ENCODE data around the gene EPC2.
"Not testable (repeated sequence)": the region's sequence is repeated elsewhere in the genome, so short reads cannot be mapped to it uniquely, and the experiment has no call there.

Gene EPC2

DNA sequence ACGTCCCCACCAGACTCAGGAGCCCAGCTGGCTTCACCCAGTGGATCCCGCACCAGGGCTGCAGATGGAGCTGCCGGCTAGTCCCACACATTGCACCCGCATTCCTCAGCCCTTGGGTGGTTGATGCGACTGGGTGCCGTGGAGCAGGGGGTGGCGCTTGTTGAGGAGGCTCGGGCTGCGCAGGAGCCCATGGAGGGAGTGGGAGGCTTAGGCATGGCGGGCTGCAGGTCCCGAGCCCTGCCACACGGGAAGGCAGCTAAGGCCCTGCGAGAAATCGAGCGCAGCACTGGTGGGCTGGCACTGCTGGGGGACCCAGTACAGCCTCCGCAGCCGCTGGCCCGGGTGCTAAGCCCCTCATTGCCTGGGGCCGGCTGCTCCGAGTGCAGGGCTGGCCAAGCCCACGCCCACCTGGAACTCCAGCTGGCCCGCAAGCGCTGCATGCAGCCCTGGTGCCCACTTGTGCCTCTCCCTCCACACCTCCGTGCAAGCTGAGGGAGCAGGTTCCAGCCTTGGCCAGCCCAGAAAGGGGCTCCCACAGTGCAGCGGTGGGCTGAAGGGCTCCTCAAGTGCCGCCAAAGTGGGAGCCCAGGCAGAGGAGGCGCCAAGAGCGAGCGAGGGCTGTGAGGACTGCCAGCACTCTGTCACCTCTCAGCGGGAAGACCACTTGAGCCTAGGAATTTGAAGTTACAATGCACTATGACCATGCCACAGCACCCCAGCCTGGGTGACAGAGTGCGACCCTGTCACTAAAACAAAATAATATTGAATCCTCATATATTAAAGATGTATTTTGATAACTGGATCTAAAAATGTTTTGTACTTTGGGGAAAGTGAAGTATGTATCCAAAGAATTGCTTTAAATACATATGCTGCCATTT is 34.0 kb downstream of the EPC2 start:
- peaks cover 33% of the 10 kb centered on the region for H3K4me1 ChIP-seq (ENCODE audit: insufficient read depth, low read length)
- not testable (repeated sequence) for H3K9me3 ChIP-seq (ENCODE audit: low read length); H3K36me3 ChIP-seq (ENCODE audit: insufficient read depth, low read length); H3K27ac ChIP-seq (ENCODE audit: low read depth, low read length); H3K27me3 ChIP-seq (ENCODE audit: control insufficient read depth in 1 of 2, insufficient read depth in 2 of 2, low read length in 2 of 2); H3K9ac ChIP-seq (ENCODE audit: low read length); H3K4me3 ChIP-seq (ENCODE audit: low read depth in 1 of 2, low read length in 2 of 2)

DNA sequence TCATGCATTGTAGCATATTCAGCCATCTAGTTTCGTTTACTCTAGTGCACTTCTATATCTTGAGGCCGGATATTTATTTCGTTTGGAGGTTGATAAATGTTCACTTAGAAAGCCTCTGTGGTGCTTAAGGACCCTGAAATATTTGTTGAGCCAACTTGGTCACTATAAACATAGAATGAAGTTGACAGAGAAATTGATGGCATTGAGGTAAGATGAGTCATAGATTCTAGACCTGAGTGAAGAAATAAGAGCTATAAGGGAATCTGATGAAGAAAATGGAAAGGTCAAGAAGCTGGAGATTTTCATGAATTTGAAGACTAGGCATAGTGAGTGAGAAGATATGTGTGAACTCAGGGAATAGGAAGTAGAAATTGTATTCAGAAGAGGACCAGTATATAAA is 35.9 kb downstream of the EPC2 start:
- Histone ChIP-seq H3K4me3 (ENCODE audit: low read depth in 1 of 2, low read length in 2 of 2) (no peak overlapping the region), H3K4me1 (ENCODE audit: insufficient read depth, low read length) (peaks cover 24% of the 10 kb centered on the region), H3K27ac (ENCODE audit: low read depth, low read length) (no peak overlapping the region), H3K27me3 (ENCODE audit: control insufficient read depth in 1 of 2, insufficient read depth in 2 of 2, low read length in 2 of 2) (no peaks in the 10 kb centered on the region), H3K9ac (ENCODE audit: low read length) (no peak overlapping the region), H3K9me3 (ENCODE audit: low read length) (no peaks in the 10 kb centered on the region), H3K36me3 (ENCODE audit: insufficient read depth, low read length) (no peaks in the 10 kb centered on the region)

DNA sequence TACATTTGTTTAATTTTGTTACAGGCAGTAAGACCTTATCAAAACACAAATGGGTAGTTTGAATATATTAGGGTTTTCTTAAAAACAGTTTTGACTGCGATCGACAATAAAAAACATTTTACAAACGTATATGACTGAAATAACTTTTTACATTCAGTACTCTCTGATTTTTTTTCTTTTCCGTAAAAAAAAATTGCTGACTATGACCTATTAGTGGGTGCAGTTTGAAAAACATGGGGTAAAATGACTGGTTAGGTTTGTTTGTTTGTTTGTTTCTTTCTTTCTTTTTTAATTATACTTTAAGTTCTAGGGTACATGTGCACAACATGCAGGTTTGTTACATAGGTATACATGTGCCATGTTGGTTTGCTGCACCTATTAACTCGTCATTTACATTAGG is 36.9 kb downstream of the EPC2 start:
- peaks cover 18% of the 10 kb centered on the region for H3K4me1 ChIP-seq (ENCODE audit: insufficient read depth, low read length)
- no peak overlapping the region for H3K27ac ChIP-seq (ENCODE audit: low read depth, low read length)
- no peaks in the 10 kb centered on the region for H3K9me3 ChIP-seq (ENCODE audit: low read length)
- no peak overlapping the region for H3K4me3 ChIP-seq (ENCODE audit: low read depth in 1 of 2, low read length in 2 of 2)
- H3K9ac ChIP-seq (ENCODE audit: low read length), result no peak overlapping the region
- no peaks in the 10 kb centered on the region for H3K27me3 ChIP-seq (ENCODE audit: control insufficient read depth in 1 of 2, insufficient read depth in 2 of 2, low read length in 2 of 2)
- H3K36me3 ChIP-seq (ENCODE audit: insufficient read depth, low read length), result no peaks in the 10 kb centered on the region

DNA sequence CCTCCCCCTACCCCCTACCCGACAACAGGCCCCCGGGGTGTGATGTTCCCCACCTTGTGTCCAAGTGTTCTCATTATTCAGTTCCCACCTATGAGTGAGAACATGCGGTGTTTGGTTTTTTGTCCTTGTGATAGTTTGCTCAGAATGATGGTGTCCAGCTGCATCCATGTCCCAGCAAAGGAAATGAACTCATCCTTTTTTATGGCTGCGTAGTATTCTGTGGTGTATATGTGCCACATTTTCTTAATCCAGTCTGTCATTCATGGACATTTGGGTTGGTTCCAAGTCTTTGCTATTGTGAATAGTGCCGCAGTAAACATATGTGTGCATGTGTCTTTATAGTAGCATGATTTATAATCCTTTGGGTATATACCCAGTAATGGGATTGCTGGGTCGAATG is 37.3 kb downstream of the EPC2 start:
- not testable (repeated sequence) for H3K27ac ChIP-seq (ENCODE audit: low read depth, low read length); H3K9me3 ChIP-seq (ENCODE audit: low read length); H3K4me3 ChIP-seq (ENCODE audit: low read depth in 1 of 2, low read length in 2 of 2); H3K27me3 ChIP-seq (ENCODE audit: control insufficient read depth in 1 of 2, insufficient read depth in 2 of 2, low read length in 2 of 2); H3K36me3 ChIP-seq (ENCODE audit: insufficient read depth, low read length); H3K9ac ChIP-seq (ENCODE audit: low read length)
- H3K4me1 ChIP-seq (ENCODE audit: insufficient read depth, low read length), result peaks cover 14% of the 10 kb centered on the region

DNA sequence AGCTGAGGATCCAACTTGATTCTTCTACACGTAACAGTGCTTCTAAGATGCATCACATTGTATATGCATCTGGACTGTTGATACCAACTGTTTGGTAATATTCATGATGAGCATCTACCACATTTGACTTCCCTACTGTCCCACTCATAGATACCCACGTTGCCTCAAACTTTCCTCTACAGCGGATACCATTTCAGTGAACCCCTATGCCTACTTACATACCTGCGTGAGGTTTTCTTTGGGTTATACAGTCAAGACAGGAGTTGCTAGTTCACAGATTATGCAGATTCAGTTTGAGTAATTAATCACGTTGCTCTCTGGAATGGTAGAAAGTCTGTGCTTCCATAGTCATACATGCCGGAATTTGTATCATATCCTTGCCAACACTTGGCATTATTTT is 40.0 kb downstream of the EPC2 start:
- H3K4me3 ChIP-seq (ENCODE audit: low read depth in 1 of 2, low read length in 2 of 2), result no peak overlapping the region

DNA sequence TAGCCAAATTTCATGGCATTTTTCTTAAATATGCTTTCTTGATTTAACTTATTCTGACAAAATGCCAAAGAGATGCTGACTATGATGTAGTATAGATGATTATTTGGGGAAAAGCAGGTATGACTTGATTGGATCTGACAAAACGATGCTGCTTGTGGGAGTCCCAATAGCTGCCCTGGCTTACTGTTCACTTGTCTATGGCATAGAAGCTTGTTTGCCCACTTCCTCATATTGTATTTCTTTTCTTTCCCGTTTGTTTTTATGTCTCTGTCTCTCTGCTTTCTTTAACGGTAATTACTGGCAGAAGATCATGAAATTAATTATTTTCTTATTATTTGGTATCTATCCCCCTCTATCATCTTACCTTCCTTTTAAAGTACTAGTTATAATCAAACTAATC is 43.0 kb downstream of the EPC2 start:
- no peak overlapping the region for H3K27ac ChIP-seq (ENCODE audit: low read depth, low read length)
- H3K9ac ChIP-seq (ENCODE audit: low read length), result no peak overlapping the region

More for the DNA sequence above, 40.0 kb downstream of the EPC2 start:
- Histone ChIP-seq H3K9ac (ENCODE audit: low read length) (no peak overlapping the region), H3K36me3 (ENCODE audit: insufficient read depth, low read length) (no peaks in the 10 kb centered on the region), H3K4me1 (ENCODE audit: insufficient read depth, low read length) (peaks cover 13% of the 10 kb centered on the region), H3K9me3 (ENCODE audit: low read length) (no peaks in the 10 kb centered on the region), H3K27me3 (ENCODE audit: control insufficient read depth in 1 of 2, insufficient read depth in 2 of 2, low read length in 2 of 2) (no peaks in the 10 kb centered on the region), H3K27ac (ENCODE audit: low read depth, low read length) (no peak overlapping the region)

DNA sequence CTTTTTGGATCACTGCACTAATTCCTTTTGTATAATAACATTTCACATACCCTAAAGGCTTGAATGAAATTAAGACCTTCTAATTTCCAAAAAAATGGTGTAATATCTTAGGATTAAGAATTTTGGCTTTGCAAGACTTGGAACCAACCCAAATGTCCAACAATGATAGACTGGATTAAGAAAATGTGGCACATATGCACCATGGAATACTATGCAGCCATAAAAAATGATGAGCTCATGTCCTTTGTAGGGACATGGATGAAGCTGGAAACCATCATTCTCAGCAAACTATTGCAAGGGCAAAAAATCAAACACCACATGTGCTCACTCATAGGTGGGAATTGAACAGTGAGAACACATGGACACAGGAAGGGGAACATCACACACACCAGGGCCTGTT is 43.5 kb downstream of the EPC2 start:
- H3K27me3 ChIP-seq (ENCODE audit: control insufficient read depth in 1 of 2, insufficient read depth in 2 of 2, low read length in 2 of 2); H3K4me3 ChIP-seq (ENCODE audit: low read depth in 1 of 2, low read length in 2 of 2); H3K4me1 ChIP-seq (ENCODE audit: insufficient read depth, low read length); H3K27ac ChIP-seq (ENCODE audit: low read depth, low read length); H3K9ac ChIP-seq (ENCODE audit: low read length); H3K9me3 ChIP-seq (ENCODE audit: low read length): not testable (repeated sequence)
- H3K36me3 ChIP-seq (ENCODE audit: insufficient read depth, low read length), result peaks cover 14% of the 10 kb centered on the region

More for the DNA sequence above, 43.0 kb downstream of the EPC2 start:
- peaks cover 4% of the 10 kb centered on the region for H3K4me1 ChIP-seq (ENCODE audit: insufficient read depth, low read length)
- no peaks in the 10 kb centered on the region for H3K9me3 ChIP-seq (ENCODE audit: low read length)
- H3K27me3 ChIP-seq (ENCODE audit: control insufficient read depth in 1 of 2, insufficient read depth in 2 of 2, low read length in 2 of 2), result no peaks in the 10 kb centered on the region
- H3K4me3 ChIP-seq (ENCODE audit: low read depth in 1 of 2, low read length in 2 of 2), result no peak overlapping the region
- peaks cover 14% of the 10 kb centered on the region for H3K36me3 ChIP-seq (ENCODE audit: insufficient read depth, low read length)

DNA sequence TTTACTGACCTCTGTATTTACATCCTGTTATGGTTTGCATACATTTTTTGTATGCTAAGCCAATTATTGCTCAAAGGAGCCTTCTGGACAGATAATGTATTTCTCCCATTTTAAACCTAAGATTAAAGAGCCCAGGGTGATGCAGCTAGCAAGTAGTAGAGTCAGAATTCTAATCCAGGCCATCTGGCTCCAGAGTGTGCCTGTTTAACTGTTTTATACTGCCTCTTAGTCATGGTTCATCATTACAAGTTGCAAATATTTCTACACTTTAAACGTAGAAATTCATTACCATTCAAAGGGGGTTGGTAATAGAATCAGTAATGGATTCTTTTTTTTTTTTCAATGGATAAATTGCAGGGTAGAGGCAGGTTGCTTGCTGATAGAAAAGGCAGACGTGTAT is 52.4 kb downstream of the EPC2 start:
- no peak overlapping the region for H3K9ac ChIP-seq (ENCODE audit: low read length)
- H3K4me1 ChIP-seq (ENCODE audit: insufficient read depth, low read length), result no peaks in the 10 kb centered on the region
- peaks cover 10% of the 10 kb centered on the region for H3K36me3 ChIP-seq (ENCODE audit: insufficient read depth, low read length)
- H3K4me3 ChIP-seq (ENCODE audit: low read depth in 1 of 2, low read length in 2 of 2), result no peak overlapping the region
- H3K9me3 ChIP-seq (ENCODE audit: low read length), result peaks cover 12% of the 10 kb centered on the region
- H3K27ac ChIP-seq (ENCODE audit: low read depth, low read length), result no peak overlapping the region
- H3K27me3 ChIP-seq (ENCODE audit: control insufficient read depth in 1 of 2, insufficient read depth in 2 of 2, low read length in 2 of 2), result no peaks in the 10 kb centered on the region

DNA sequence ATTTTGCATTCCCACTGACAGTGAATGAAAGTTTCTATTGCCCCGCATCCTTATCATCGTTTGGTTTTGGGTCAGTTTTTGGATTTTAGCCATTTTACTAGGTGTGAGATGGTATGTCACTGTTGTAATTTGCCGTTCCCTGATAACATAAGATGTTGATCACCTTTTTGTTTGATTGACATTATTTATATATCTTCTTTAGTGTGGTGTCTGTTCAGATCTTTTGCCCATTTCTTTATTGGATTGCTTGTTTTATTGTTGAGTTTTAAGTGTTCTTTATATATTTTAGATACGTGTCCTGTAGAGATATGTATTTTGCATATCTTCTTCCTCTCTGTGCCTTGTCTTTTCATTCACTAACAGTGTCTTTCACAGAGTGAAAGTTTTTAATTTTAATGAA is 55.3 kb downstream of the EPC2 start:
- H3K4me1 ChIP-seq (ENCODE audit: insufficient read depth, low read length), result no peaks in the 10 kb centered on the region
- no peaks in the 10 kb centered on the region for H3K27me3 ChIP-seq (ENCODE audit: control insufficient read depth in 1 of 2, insufficient read depth in 2 of 2, low read length in 2 of 2)
- H3K27ac ChIP-seq (ENCODE audit: low read depth, low read length), result no peak overlapping the region
- no peak overlapping the region for H3K4me3 ChIP-seq (ENCODE audit: low read depth in 1 of 2, low read length in 2 of 2)
- H3K9ac ChIP-seq (ENCODE audit: low read length), result no peak overlapping the region
- no peaks in the 10 kb centered on the region for H3K36me3 ChIP-seq (ENCODE audit: insufficient read depth, low read length)
- peaks cover 12% of the 10 kb centered on the region for H3K9me3 ChIP-seq (ENCODE audit: low read length)

DNA sequence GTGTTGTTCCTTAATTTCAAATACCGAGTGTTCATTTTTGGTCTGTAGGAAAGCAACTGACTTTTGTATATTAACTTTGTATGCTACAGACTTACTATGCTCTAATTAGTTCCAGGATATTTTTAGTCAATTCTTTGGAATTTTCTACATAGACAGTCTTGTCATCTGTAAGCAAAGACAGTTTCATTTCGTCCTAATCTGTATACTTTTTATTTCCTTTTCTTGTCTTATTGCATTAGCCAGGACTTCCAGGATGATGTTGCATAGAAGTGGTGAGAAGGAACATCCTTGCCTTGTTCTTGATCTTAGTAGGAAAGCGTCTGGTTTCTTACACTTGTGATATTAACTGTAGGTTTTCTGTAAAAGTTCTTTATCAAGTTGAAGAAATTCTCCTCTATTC is 56.5 kb downstream of the EPC2 start:
- Histone ChIP-seq H3K9me3 (ENCODE audit: low read length) (peaks cover 12% of the 10 kb centered on the region), H3K9ac (ENCODE audit: low read length) (no peak overlapping the region), H3K36me3 (ENCODE audit: insufficient read depth, low read length) (no peaks in the 10 kb centered on the region), H3K27ac (ENCODE audit: low read depth, low read length) (no peak overlapping the region), H3K4me1 (ENCODE audit: insufficient read depth, low read length) (no peaks in the 10 kb centered on the region), H3K4me3 (ENCODE audit: low read depth in 1 of 2, low read length in 2 of 2) (no peak overlapping the region), H3K27me3 (ENCODE audit: control insufficient read depth in 1 of 2, insufficient read depth in 2 of 2, low read length in 2 of 2) (no peaks in the 10 kb centered on the region)

DNA sequence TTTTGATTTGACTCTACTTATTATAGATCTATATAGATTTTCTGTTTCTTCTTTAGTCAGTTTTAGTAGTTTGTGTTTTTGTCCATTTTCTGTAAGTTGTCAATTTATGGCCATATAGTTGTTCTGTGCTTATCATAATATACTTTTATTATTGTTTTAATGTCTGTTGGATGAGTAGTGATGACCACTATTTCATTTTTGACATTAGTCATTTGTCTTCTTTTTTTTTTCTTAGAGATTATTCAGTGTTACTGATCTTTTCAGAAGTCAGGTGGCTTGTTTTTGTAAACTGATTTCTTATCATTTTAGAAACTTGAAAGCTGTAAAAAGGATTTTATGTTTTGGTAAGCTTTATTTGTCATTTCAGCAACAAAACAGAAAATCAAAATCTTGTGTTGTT is 57.3 kb downstream of the EPC2 start:
- H3K27ac ChIP-seq (ENCODE audit: low read depth, low read length), result no peak overlapping the region
- no peaks in the 10 kb centered on the region for H3K36me3 ChIP-seq (ENCODE audit: insufficient read depth, low read length)
- H3K9ac ChIP-seq (ENCODE audit: low read length), result no peak overlapping the region
- peaks cover 12% of the 10 kb centered on the region for H3K9me3 ChIP-seq (ENCODE audit: low read length)
- H3K4me3 ChIP-seq (ENCODE audit: low read depth in 1 of 2, low read length in 2 of 2), result no peak overlapping the region
- H3K27me3 ChIP-seq (ENCODE audit: control insufficient read depth in 1 of 2, insufficient read depth in 2 of 2, low read length in 2 of 2), result no peaks in the 10 kb centered on the region
- H3K4me1 ChIP-seq (ENCODE audit: insufficient read depth, low read length), result no peaks in the 10 kb centered on the region

DNA sequence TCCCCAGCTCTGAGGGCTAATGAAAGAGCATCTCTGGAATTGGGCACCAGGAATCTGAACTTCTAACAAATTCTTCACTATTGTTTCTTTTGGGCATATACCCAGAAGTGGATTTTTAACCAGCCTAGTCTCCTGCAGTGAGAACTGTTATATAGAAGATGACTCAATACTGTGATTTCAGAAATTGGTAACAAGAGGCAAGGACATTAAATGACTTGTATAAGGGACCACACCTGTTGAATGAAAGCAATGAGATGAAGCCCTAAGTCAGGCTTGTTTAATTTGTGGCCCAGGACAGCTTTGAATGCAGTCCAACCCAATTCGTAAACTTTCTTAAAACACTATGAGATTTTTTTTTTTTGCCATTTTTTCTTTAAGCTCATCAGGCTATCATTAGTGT is 57.9 kb downstream of the EPC2 start:
- H3K27ac ChIP-seq (ENCODE audit: low read depth, low read length), result no peak overlapping the region

More for the DNA sequence above, 57.9 kb downstream of the EPC2 start:
- H3K4me3 ChIP-seq (ENCODE audit: low read depth in 1 of 2, low read length in 2 of 2), result no peak overlapping the region
- H3K4me1 ChIP-seq (ENCODE audit: insufficient read depth, low read length), result no peaks in the 10 kb centered on the region
- H3K36me3 ChIP-seq (ENCODE audit: insufficient read depth, low read length), result no peaks in the 10 kb centered on the region
- H3K27me3 ChIP-seq (ENCODE audit: control insufficient read depth in 1 of 2, insufficient read depth in 2 of 2, low read length in 2 of 2), result no peaks in the 10 kb centered on the region
- no peak overlapping the region for H3K9ac ChIP-seq (ENCODE audit: low read length)
- H3K9me3 ChIP-seq (ENCODE audit: low read length), result peaks cover 12% of the 10 kb centered on the region
